Measurements from ENCODE around the gene FRAT2. TPM values are rescaled to one million over a fixed set of nuclear protein-coding genes. Genes with fewer than 3 reads are reported as not detected.
A peak's percentile ranks its signal among the peaks of the same experiment; 100 is the strongest.

Gene FRAT2
- total RNA-seq, 1 experiment from 2014 or later: 4.7 TPM

DNA sequence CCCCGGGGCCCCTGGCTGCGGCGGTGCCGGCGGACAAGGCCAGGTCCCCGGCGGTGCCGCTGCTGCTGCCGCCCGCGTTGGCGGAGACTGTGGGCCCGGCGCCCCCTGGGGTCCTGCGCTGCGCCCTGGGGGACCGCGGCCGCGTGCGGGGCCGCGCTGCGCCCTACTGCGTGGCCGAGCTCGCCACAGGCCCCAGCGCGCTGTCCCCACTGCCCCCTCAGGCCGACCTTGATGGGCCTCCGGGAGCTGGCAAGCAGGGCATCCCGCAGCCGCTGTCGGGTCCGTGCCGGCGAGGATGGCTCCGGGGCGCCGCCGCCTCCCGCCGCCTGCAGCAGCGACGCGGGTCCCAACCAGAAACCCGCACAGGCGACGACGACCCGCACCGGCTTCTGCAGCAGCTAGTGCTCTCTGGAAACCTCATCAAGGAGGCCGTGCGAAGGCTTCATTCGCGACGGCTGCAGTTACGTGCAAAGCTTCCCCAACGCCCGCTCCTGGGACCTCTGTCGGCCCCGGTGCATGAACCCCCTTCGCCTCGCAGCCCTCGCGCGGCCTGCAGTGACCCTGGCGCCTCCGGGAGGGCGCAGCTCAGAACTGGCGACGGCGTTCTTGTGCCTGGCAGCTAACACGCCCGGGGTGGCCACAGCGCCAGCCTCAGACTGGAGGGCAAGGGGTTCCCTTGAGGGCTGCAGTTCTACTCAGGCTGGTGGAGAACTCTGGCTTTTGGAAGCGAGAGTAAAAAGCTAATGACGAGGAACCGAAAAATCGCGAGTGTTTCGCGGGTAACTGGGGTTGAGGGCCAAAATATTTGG lies 14.7 kb downstream of the FRAT2 start:
- Histone ChIP-seq H3K36me3 (ENCODE audit: insufficient read depth, low read length, poor library complexity, severe bottlenecking) (no peaks in the 10 kb centered on the region), H3K4me1 (ENCODE audit: insufficient read depth, low read length, poor library complexity, severe bottlenecking) (no peaks in the 10 kb centered on the region), H3K27me3 (replicated peaks; ENCODE audit: insufficient read depth, low read depth, low read length, poor library complexity) (peaks cover 21% of the 10 kb centered on the region), H3K27ac (ENCODE audit: low read depth, low read length, poor library complexity, severe bottlenecking) (no peak overlapping the region), H3K9me3 (ENCODE audit: low read depth, low read length, poor library complexity, severe bottlenecking) (no peaks in the 10 kb centered on the region), H3K4me3 (ENCODE audit: low read depth, low read length, poor library complexity, severe bottlenecking) (peak overlapping the region; percentile 84)
- no peak for TF ChIP-seq EZH2 (IDR thresholded peaks at IDR 0.05; ENCODE audit: borderline replicate concordance, low read depth, low read length, poor library complexity, severe bottlenecking)
- TF ChIP-seq CTCF (conservative IDR thresholded peaks at IDR 0.05; ENCODE audit: low read depth, low read length): no peak
- POLR2A ChIA-PET (ENCODE audit: low non-redundant PET): interaction anchor here (0.6 kb wide), 1 partner anchor 9 kb away, joined by 3 read pairs; no protein-coding TSS in a partner anchor
- CTCF ChIA-PET: no interaction called here
- peak; percentile 31 for DNase-seq (ENCODE audit: low spot score)
- intact Hi-C loops (cut with micrococcal nuclease; ENCODE audit: unreplicated experiment): no loop called here
- BruUV-seq (replicated peaks): TSS peak; percentile 48

DNA sequence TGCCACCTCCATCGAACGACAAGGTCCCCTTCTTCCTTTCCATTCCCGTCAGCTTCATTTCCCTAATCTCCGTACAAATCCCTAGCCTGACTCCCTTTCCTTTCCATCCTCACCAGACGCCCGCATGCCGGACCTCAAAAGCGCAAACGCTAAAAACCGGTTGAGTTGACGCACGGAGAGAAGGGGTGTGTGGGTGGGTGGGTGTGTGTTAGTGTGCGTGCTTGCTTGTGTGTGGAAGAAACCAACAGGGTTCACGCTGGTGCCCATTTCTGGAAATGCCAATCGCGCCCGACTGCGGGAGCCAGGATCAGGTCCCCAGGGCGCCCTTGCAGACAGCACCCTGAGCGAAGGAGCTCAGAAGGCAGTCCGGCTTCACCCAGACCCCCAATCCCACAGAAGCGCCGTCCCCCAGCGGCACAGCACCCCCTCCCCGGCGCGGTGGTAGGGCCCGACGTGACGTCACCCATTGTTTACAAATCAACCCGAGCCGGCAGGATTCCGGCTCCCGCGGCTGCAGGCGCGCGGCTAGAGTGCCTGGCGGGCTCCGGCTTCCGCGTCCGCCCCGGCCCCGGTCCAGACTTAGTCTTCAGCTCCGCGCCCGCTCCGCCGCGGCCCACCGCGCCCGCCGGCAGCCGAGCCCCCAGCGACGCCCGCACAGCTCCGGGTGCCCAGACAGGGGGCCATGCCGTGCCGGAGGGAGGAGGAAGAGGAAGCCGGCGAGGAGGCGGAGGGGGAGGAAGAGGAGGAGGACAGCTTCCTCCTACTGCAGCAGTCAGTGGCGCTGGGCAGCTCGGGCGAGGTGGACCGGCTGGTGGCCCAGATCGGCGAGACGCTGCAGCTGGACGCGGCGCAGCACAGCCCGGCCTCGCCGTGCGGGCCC lies 15.5 kb downstream of the FRAT2 start, which contains the start of gene FRAT1:
TSS of gene FRAT1 (plus strand) at position 500 of the 880 bp plus-strand sequence. CDS start at position 683, 183 bp downstream.
- DNase-seq (ENCODE audit: low spot score): peak; percentile 90
- ChIA-PET POLR2A (ENCODE audit: low non-redundant PET) (interaction anchor here (0.6 to 0.7 kb wide), 2 partner anchors 8 to 82 kb away, joined by 3 to 5 read pairs; no protein-coding TSS in a partner anchor), CTCF (no interaction called here)
- Histone ChIP-seq H3K4me3 (ENCODE audit: low read depth, low read length, poor library complexity, severe bottlenecking) (peak within 1 kb of the TSS; percentile 84), H3K27ac (ENCODE audit: low read depth, low read length, poor library complexity, severe bottlenecking) (peak within 1 kb of the TSS; percentile 99), H3K27me3 (replicated peaks; ENCODE audit: insufficient read depth, low read depth, low read length, poor library complexity) (peaks cover 21% of the 10 kb centered on the region), H3K9me3 (ENCODE audit: low read depth, low read length, poor library complexity, severe bottlenecking) (no peaks in the 10 kb centered on the region), H3K4me1 (ENCODE audit: insufficient read depth, low read length, poor library complexity, severe bottlenecking) (no peaks in the 10 kb centered on the region), H3K36me3 (ENCODE audit: insufficient read depth, low read length, poor library complexity, severe bottlenecking) (no peaks in the 10 kb centered on the region)
- TF ChIP-seq CTCF (conservative IDR thresholded peaks at IDR 0.05; ENCODE audit: low read depth, low read length) (no peak), EZH2 (IDR thresholded peaks at IDR 0.05; ENCODE audit: borderline replicate concordance, low read depth, low read length, poor library complexity, severe bottlenecking) (no peak)
- no TSS peak for BruUV-seq (replicated peaks)
- intact Hi-C loops (cut with micrococcal nuclease; ENCODE audit: unreplicated experiment): no loop called here

GRCh38 chr10:97314671-97315070 lies 19.9 kb downstream of the FRAT2 start:
- POLR2A ChIA-PET (ENCODE audit: low non-redundant PET): no interaction called here
- intact Hi-C loops (cut with micrococcal nuclease; ENCODE audit: unreplicated experiment): no loop called here
- no peaks in the 10 kb centered on the region for H3K36me3 ChIP-seq (ENCODE audit: insufficient read depth, low read length, poor library complexity, severe bottlenecking)
- no peak overlapping the region for H3K27ac ChIP-seq (ENCODE audit: low read depth, low read length, poor library complexity, severe bottlenecking)
- TF ChIP-seq EZH2 (IDR thresholded peaks at IDR 0.05; ENCODE audit: borderline replicate concordance, low read depth, low read length, poor library complexity, severe bottlenecking) (no peak), CTCF (conservative IDR thresholded peaks at IDR 0.05; ENCODE audit: low read depth, low read length) (no peak)
- no peaks in the 10 kb centered on the region for H3K4me1 ChIP-seq (ENCODE audit: insufficient read depth, low read length, poor library complexity, severe bottlenecking)
- CTCF ChIA-PET: no interaction called here
- no TSS peak for BruUV-seq (replicated peaks)
- H3K9me3 ChIP-seq (ENCODE audit: low read depth, low read length, poor library complexity, severe bottlenecking): no peaks in the 10 kb centered on the region
- no peaks in the 10 kb centered on the region for H3K27me3 ChIP-seq (replicated peaks; ENCODE audit: insufficient read depth, low read depth, low read length, poor library complexity)
- DNase-seq (ENCODE audit: low spot score): no peak
- no peak overlapping the region for H3K4me3 ChIP-seq (ENCODE audit: low read depth, low read length, poor library complexity, severe bottlenecking)

Measured in A673 (cell line).